Peyer's patch (tissue), 4 donors: ENCODE measurements around the gene PGAP3.

ENCODE experiments used
- CTCF ChIP-seq, 6 experiments: fragments of 450-650 bp in 4 of 6; fragments of 200-600 bp in 2 of 6; sonication (generic) in 1 of 6; IDR thresholded peaks; one replicate each; pipeline ENCODE4 v1.5.1; 2017 to 2019; ENCODE audit warnings: antibody characterized with exemption in 6 of 6, mild to moderate bottlenecking in 3 of 6, moderate library complexity in 1 of 6
- POLR2A ChIP-seq, 2 donors: fragments of 450-650 bp; IDR thresholded peaks; one replicate each; pipeline ENCODE4 v1.5.1; 2017; ENCODE audit warnings: antibody characterized with exemption in 2 of 2, mild to moderate bottlenecking in 2 of 2, moderate library complexity in 2 of 2

GRCh38 chr17:39629898-39630297, 58.0 kb downstream of the PGAP3 start:
- TF ChIP-seq POLR2A (IDR thresholded peaks at IDR 0.05) (no peak), CTCF (IDR thresholded peaks at IDR 0.05) (no peak)
